Neural cell (in vitro differentiated cells): Measurements from ENCODE around the gene NTF3.

Source experiments
- EZH2 ChIP-seq: fragments of 200-600, 300-800 bp; shearing (Covaris generic), sonication (generic); IDR thresholded peaks from 2 replicates; pipeline ENCODE4 v1.6.1; 2014; ENCODE audit warnings: antibody characterized with exemption, low read length, borderline replicate concordance, mild to moderate bottlenecking; ENCODE audit not compliant: insufficient read depth, poor library complexity, severe bottlenecking
- MXI1 ChIP-seq: fragments of 450-650 bp; conservative IDR thresholded peaks from 2 replicates; pipeline ENCODE4 v1.6.1; 2014; ENCODE audit warnings: antibody characterized with exemption, mild to moderate bottlenecking; ENCODE audit not compliant: poor library complexity, severe bottlenecking
- RAD21 ChIP-seq: fragments of 450-650 bp; conservative IDR thresholded peaks from 2 replicates; pipeline ENCODE4 v1.6.1; 2014; ENCODE audit warnings: antibody characterized with exemption, mild to moderate bottlenecking, moderate library complexity
- SMC3 ChIP-seq: fragments of 450-650 bp; conservative IDR thresholded peaks from 2 replicates; pipeline ENCODE4 v1.6.1; 2014; ENCODE audit warnings: antibody characterized with exemption, mild to moderate bottlenecking, moderate library complexity; ENCODE audit not compliant: poor library complexity
- TF ChIP-seq, protein P1 (sequence below): fragments of 450-650 bp; IDR thresholded peaks from 2 replicates; pipeline ENCODE4 v1.5.1; 2014; ENCODE audit warnings: antibody characterized with exemption, mild to moderate bottlenecking, moderate library complexity; ENCODE audit not compliant: poor library complexity, severe bottlenecking

DNA sequence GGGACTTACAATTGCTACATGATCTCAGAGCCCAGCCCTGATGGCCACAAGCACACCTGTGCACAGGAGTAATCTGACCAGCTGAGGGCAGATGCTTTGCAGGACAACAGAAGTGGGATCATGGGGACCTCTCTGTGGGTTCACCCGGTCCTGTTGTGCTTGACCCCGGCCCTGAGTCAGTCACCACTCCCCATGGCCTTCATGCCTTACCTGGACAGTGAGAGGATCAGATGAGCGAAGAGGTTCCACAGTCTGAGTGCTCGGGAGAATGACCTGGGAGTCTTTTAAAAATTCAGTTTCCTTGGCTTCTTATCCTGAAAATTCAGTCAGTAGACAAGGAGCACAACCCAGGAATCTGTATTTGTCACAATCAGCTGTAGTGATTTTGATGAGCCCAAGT is 88.1 kb downstream of the NTF3 start:
- TF ChIP-seq RAD21 (no peak), SMC3 (no peak), MXI1 (no peak), EZH2 (no peak)
- TF ChIP-seq, protein P1, sequence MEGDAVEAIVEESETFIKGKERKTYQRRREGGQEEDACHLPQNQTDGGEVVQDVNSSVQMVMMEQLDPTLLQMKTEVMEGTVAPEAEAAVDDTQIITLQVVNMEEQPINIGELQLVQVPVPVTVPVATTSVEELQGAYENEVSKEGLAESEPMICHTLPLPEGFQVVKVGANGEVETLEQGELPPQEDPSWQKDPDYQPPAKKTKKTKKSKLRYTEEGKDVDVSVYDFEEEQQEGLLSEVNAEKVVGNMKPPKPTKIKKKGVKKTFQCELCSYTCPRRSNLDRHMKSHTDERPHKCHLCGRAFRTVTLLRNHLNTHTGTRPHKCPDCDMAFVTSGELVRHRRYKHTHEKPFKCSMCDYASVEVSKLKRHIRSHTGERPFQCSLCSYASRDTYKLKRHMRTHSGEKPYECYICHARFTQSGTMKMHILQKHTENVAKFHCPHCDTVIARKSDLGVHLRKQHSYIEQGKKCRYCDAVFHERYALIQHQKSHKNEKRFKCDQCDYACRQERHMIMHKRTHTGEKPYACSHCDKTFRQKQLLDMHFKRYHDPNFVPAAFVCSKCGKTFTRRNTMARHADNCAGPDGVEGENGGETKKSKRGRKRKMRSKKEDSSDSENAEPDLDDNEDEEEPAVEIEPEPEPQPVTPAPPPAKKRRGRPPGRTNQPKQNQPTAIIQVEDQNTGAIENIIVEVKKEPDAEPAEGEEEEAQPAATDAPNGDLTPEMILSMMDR, result no peak
